DOHH2 (cell line): ENCODE measurements around the gene MIAT.

ENCODE experiments used
- H3F3A ChIP-seq: fragments of 200-600 bp; sonication (generic), shearing (Covaris generic); 2 replicates; pipeline ENCODE4 v1.6.0; 2016; ENCODE audit warnings: antibody characterized with exemption, mild to moderate bottlenecking; ENCODE audit not compliant: control insufficient read depth, insufficient read depth
- H3K27ac ChIP-seq: fragments of 200-600 bp; sonication (generic); 2 replicates; pipeline ENCODE4 v1.5.1; 2014; ENCODE audit warnings: low read depth, mild to moderate bottlenecking, low read length, moderate library complexity
- H3K27me3 ChIP-seq: fragments of 200-600 bp; sonication (generic); 2 replicates; pipeline ENCODE4 v1.6.1; 2014; ENCODE audit warnings: mild to moderate bottlenecking, low read length, mixed read lengths; ENCODE audit not compliant: control insufficient read depth
- H3K36me3 ChIP-seq: fragments of 200-600 bp; sonication (generic); 2 replicates; pipeline ENCODE4 v1.6.1; 2014; ENCODE audit warnings: mild to moderate bottlenecking, low read length, moderate library complexity, mixed read lengths; ENCODE audit not compliant: control insufficient read depth
- H3K4me1 ChIP-seq: fragments of 200-600 bp; sonication (generic); 2 replicates; pipeline ENCODE4 v1.6.1; 2014; ENCODE audit warnings: mild to moderate bottlenecking, low read length, mixed read lengths; ENCODE audit not compliant: control insufficient read depth
- H3K4me2 ChIP-seq: fragments of 200-600 bp; sonication (generic); 2 replicates; pipeline ENCODE4 v1.6.0; 2014; ENCODE audit warnings: mild to moderate bottlenecking, low read length, moderate library complexity
- H3K4me3 ChIP-seq: fragments of 200-600 bp; sonication (generic); 2 replicates; pipeline ENCODE4 v1.5.1; 2014; ENCODE audit warnings: mild to moderate bottlenecking, low read length, mixed read lengths
- H3K79me2 ChIP-seq: fragments of 200-600 bp; sonication (generic); 2 replicates; pipeline ENCODE4 v1.6.1; 2014; ENCODE audit warnings: mild to moderate bottlenecking, low read length, mixed read lengths; ENCODE audit not compliant: control insufficient read depth
- H3K9me2 ChIP-seq: fragments of 200-600 bp; sonication (generic); replicated peaks from 2 replicates; pipeline ENCODE4 v1.6.1; 2014; ENCODE audit warnings: mild to moderate bottlenecking, low read length, mixed read lengths; ENCODE audit not compliant: control insufficient read depth
- H3K9me3 ChIP-seq: fragments of 200-600 bp; sonication (generic); 2 replicates; pipeline ENCODE4 v1.6.1; 2014; ENCODE audit warnings: antibody characterized with exemption, low read length, mixed read lengths; ENCODE audit not compliant: control insufficient read depth, insufficient read depth
- H4K20me1 ChIP-seq: fragments of 200-600 bp; sonication (generic); 2 replicates; pipeline ENCODE4 v1.6.0; 2014; ENCODE audit warnings: low read depth, mild to moderate bottlenecking, antibody characterized with exemption, low read length, moderate library complexity; ENCODE audit not compliant: control insufficient read depth, insufficient read depth
- EZH2phosphoT487 ChIP-seq: fragments of 200-600 bp; sonication (generic); IDR thresholded peaks from 2 replicates; pipeline ENCODE4 v1.6.1; 2017; ENCODE audit warnings: borderline replicate concordance, mild to moderate bottlenecking, antibody characterized with exemption, low read length, moderate library complexity, mixed read lengths
- TF ChIP-seq, protein P1 (sequence below): fragments of 200-600 bp; sonication (generic); IDR thresholded peaks from one replicate; pipeline ENCODE4 v1.5.1; 2014; ENCODE audit warnings: antibody characterized with exemption, mild to moderate bottlenecking, low read depth, low read length; ENCODE audit not compliant: poor library complexity, severe bottlenecking

The MIAT gene

DNA sequence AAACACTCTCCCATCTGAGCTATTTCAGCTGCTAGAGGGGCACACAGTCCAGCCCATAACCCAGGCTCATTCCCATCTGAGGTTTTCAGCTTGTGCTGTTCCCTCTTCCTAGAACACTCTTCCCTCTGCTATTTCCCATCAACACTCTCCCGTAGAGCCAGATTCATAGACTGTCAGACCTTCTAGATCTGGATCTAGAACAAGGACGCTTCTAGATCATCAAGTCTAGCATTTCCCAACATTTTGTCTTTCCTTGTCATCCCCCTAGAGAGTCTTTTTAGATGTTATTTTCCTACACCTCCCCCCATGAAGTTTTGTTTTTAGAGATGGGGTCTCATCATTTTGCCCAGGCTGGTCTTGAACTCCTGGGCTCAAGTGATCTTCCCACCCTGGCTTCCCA, 22.3 kb upstream of the MIAT start:
- Histone ChIP-seq H4K20me1 (no peaks in the 10 kb centered on the region), H3K4me2 (no peak overlapping the region), H3K9me3 (no peaks in the 10 kb centered on the region), H3K9me2 (no peaks in the 10 kb centered on the region), H3K79me2 (no peaks in the 10 kb centered on the region), H3K4me3 (no peak overlapping the region), H3F3A (no peaks in the 10 kb centered on the region), H3K36me3 (no peaks in the 10 kb centered on the region), H3K4me1 (no peaks in the 10 kb centered on the region), H3K27me3 (no peaks in the 10 kb centered on the region), H3K27ac (no peak overlapping the region)
- TF ChIP-seq, protein P1, sequence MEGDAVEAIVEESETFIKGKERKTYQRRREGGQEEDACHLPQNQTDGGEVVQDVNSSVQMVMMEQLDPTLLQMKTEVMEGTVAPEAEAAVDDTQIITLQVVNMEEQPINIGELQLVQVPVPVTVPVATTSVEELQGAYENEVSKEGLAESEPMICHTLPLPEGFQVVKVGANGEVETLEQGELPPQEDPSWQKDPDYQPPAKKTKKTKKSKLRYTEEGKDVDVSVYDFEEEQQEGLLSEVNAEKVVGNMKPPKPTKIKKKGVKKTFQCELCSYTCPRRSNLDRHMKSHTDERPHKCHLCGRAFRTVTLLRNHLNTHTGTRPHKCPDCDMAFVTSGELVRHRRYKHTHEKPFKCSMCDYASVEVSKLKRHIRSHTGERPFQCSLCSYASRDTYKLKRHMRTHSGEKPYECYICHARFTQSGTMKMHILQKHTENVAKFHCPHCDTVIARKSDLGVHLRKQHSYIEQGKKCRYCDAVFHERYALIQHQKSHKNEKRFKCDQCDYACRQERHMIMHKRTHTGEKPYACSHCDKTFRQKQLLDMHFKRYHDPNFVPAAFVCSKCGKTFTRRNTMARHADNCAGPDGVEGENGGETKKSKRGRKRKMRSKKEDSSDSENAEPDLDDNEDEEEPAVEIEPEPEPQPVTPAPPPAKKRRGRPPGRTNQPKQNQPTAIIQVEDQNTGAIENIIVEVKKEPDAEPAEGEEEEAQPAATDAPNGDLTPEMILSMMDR: no peak
- no peak for TF ChIP-seq EZH2phosphoT487

DNA sequence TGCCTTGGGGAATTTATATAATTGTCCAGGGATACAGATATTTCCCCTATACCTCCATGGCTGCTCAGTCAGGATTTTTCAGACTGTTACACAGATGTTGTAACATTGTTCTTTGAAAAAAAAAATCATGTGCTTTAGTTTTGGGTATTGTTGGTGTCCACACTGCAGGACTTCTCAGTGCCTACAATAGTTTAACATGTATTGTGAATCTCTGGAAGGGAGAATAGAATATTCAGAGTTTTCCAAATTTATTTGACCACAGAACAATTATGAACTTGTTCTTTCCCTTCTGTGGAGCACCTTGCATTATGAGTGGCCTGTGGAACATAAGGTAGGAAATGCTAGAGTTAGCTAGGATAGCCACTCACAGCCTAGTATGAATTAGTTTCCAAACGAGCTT, 21.1 kb upstream of the MIAT start:
- Histone ChIP-seq H3K4me3 (no peak overlapping the region), H3K9me3 (no peaks in the 10 kb centered on the region), H4K20me1 (no peaks in the 10 kb centered on the region), H3K27ac (no peak overlapping the region), H3F3A (no peaks in the 10 kb centered on the region), H3K4me2 (no peak overlapping the region), H3K36me3 (no peaks in the 10 kb centered on the region), H3K27me3 (no peaks in the 10 kb centered on the region), H3K9me2 (no peaks in the 10 kb centered on the region), H3K4me1 (no peaks in the 10 kb centered on the region), H3K79me2 (no peaks in the 10 kb centered on the region)
- TF ChIP-seq EZH2phosphoT487: no peak
- TF ChIP-seq, protein P1: no peak

DNA sequence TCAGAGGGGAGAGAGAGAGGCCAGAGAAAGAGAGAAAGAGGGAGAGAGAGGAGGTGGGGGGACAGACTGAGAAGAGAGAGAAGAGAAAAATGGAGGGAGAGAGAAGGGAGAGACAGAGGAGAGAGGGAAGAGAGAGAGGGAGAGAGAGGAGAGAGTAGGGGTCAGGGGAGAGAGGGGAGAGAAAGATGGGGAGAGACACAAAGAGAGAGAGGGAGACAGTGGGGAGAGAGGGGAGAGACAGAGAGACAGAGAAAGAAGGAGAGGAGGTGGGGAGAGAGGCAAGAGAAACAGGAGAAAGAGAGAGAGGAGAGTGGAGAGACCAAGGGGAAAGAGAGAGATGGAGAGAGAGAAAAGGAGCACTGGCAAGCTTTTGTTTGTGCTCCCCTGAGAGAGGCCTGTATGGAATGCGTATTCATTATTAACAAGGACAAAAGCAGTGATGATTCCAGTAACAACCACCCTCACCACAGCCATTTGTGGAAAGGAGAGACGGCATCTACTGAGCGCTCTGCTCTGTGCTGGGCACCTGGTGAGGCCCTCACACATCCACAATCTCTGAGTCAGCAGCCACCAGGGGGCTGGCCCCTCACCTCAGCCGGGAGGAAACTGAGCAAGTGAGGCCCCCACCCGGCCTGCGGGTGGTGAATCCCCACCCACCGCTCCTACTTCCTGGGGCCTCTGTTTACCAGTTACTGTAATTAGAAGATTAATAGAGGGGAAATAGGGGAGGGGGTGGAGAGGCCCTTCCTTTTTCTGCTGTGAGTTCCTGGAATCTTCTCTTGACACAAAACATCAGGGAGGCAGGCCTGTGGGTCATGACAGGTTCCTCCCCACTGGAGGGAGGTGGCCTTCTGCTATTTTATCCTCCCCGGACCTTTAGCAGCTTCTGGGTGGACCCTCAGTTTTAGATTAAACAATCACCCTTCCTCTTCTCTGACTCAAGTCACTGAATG, 14.6 kb upstream of the MIAT start:
- Histone ChIP-seq H3K9me2 (no peaks in the 10 kb centered on the region), H4K20me1 (no peaks in the 10 kb centered on the region), H3K4me3 (peak overlapping the region; percentile 46), H3K4me1 (peaks cover 55% of the 10 kb centered on the region), H3K36me3 (no peaks in the 10 kb centered on the region), H3K9me3 (no peaks in the 10 kb centered on the region), H3K4me2 (peak overlapping the region; percentile 69), H3K79me2 (no peaks in the 10 kb centered on the region), H3K27ac (peak overlapping the region; percentile 46), H3F3A (peaks cover 9% of the 10 kb centered on the region; the same call in 1 of the 2 replicates), H3K27me3 (no peaks in the 10 kb centered on the region)
- TF ChIP-seq, protein P1: peak; percentile 67
- TF ChIP-seq EZH2phosphoT487: no peak
